GM18517 (cell line): ENCODE results near the gene UQCR10.

Experiments used
- ATAC-seq: cut with Tn5 transposase; IDR thresholded peaks from one replicate; pipeline ENCODE4 v1.9.1; 2021; ENCODE audit warnings: mild to moderate bottlenecking, moderate library complexity; ENCODE audit not compliant: unreplicated experiment

Gene UQCR10

GRCh38 chr22:29767171-29768051 lies at the start of gene UQCR10:
UQCR10 (plus strand) TSS chr22:29767369; CDS start chr22:29767399, 30 bp downstream.
- peak; percentile 67 for ATAC-seq

GRCh38 chr22:29717789-29718188 lies 49.4 kb upstream of the UQCR10 start:
- ATAC-seq, result no peak

GRCh38 chr22:29718949-29719898 lies 47.9 kb upstream of the UQCR10 start:
- ATAC-seq, result no peak

- ATAC-seq, result no peak
Measured at GRCh38 chr22:29719899-29720645, 47.1 kb upstream of the UQCR10 start, which contains the start of gene CABP7. CABP7 (plus strand) TSS chr22:29720003; CDS start chr22:29720425, 422 bp downstream.

- no peak for ATAC-seq
Measured at GRCh38 chr22:29720811-29721323, 46.3 kb upstream of the UQCR10 start.

- ATAC-seq, result no peak
Measured at GRCh38 chr22:29722151-29722550, 45.0 kb upstream of the UQCR10 start.

- no peak for ATAC-seq
Measured at GRCh38 chr22:29722587-29722986, 44.6 kb upstream of the UQCR10 start.

- ATAC-seq, result no peak
Measured at GRCh38 chr22:29723766-29724165, 43.4 kb upstream of the UQCR10 start.

- ATAC-seq, result no peak
Measured at GRCh38 chr22:29724843-29725242, 42.3 kb upstream of the UQCR10 start.

GRCh38 chr22:29726106-29726505 lies 41.1 kb upstream of the UQCR10 start:
- ATAC-seq, result no peak

GRCh38 chr22:29726512-29727130 lies 40.5 kb upstream of the UQCR10 start:
- no peak for ATAC-seq

- ATAC-seq, result no peak
Measured at GRCh38 chr22:29727131-29727523, 40.0 kb upstream of the UQCR10 start.

GRCh38 chr22:29729161-29729560 lies 38.0 kb upstream of the UQCR10 start:
- no peak for ATAC-seq

GRCh38 chr22:29731058-29731850 lies 35.9 kb upstream of the UQCR10 start:
- no peak for ATAC-seq

GRCh38 chr22:29732883-29733282 lies 34.3 kb upstream of the UQCR10 start:
- ATAC-seq, result no peak

- ATAC-seq, result no peak
Measured at GRCh38 chr22:29733362-29734201, 33.6 kb upstream of the UQCR10 start.

GRCh38 chr22:29734406-29734805 lies 32.8 kb upstream of the UQCR10 start:
- no peak for ATAC-seq

GRCh38 chr22:29734838-29735237 lies 32.3 kb upstream of the UQCR10 start:
- ATAC-seq, result no peak
